ENCODE results near the gene ARMH4. TPM values are rescaled to one million over a fixed set of nuclear protein-coding genes. Genes with fewer than 3 reads are reported as not detected.

The ARMH4 gene
- total RNA-seq, 4 donors from 2014 or later = 5.0 to 8.0 (median 5.8) TPM

DNA sequence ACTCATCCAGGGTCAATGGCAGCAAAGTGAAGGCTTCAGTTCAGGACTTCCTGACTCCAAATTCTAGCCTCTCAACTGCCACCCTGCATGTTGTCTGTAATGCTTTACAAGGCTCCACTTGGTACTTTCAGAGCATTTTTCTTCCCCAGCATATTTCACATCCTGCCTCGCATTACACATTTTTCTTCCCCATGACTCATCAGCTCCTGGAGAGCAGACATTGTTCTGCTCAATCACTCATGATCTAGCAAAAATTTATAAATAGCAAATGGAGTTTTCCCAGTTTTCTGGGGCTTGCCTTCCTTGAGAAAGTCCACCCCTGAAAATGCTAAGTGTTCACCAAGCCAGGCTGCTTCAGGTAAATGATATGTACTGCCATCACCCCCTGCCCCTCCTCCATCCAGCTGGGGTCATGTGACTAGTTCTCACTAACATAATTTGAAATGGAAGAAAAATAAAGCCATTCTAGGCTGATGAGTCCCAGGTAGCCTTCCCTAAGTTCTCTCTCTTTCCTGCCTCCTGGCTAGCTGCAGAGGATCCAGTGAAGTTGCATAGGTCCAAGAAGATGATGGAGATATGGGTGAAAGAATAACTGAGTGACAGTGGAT, 69.4 kb downstream of the ARMH4 start:
- Histone ChIP-seq H3K27me3 (no peaks in the 10 kb centered on the region), H3K4me1 (peaks cover 8 to 34% (median 26%) of the 10 kb centered on the region in 4 donors), H3K36me3 (no peaks in the 10 kb centered on the region), H3K9me3 (no peaks in the 10 kb centered on the region), H3K27ac (replicated peaks in 1 of 4) (peak overlapping the region; percentile 46 to 65 (median 54)), H3K4me3 (no peak overlapping the region)
- intact Hi-C loops (cut with DNase I) = no loop called here
- TF ChIP-seq POLR2AphosphoS5 (IDR thresholded peaks at IDR 0.05) (peak; percentile 10 to 32), EP300 (IDR thresholded peaks at IDR 0.05) (no peak), POLR2A (IDR thresholded peaks at IDR 0.05; ENCODE audit: low read depth) (no peak)
- TF ChIP-seq, protein P1, sequence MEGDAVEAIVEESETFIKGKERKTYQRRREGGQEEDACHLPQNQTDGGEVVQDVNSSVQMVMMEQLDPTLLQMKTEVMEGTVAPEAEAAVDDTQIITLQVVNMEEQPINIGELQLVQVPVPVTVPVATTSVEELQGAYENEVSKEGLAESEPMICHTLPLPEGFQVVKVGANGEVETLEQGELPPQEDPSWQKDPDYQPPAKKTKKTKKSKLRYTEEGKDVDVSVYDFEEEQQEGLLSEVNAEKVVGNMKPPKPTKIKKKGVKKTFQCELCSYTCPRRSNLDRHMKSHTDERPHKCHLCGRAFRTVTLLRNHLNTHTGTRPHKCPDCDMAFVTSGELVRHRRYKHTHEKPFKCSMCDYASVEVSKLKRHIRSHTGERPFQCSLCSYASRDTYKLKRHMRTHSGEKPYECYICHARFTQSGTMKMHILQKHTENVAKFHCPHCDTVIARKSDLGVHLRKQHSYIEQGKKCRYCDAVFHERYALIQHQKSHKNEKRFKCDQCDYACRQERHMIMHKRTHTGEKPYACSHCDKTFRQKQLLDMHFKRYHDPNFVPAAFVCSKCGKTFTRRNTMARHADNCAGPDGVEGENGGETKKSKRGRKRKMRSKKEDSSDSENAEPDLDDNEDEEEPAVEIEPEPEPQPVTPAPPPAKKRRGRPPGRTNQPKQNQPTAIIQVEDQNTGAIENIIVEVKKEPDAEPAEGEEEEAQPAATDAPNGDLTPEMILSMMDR (IDR thresholded peaks at IDR 0.05) = no peak
- no peak for DNase-seq (ENCODE audit: extremely low spot score)
- 0% methylated on average over 1 of the region's 1 CpG for WGBS

DNA sequence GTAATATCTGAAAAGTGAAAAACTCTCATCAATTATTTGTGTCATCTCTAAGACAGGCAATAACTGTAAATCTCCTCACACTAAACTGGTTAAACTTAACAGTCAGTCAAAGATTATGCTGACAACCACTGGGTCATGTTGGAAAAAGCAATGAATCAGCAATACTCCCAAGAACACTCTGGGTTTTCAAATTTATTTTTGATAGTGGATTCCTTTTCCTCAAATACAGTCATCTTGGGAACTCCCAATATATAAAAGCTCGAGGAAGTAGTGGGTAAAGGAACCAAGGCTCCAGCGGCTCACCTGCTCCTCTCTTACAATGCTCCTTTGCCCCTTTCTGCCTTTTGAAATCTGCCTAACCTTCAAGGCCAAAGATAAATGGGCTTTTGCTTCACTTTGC, 70.0 kb downstream of the ARMH4 start:
- Histone ChIP-seq H3K4me3 (no peak overlapping the region), H3K36me3 (no peaks in the 10 kb centered on the region), H3K27ac (replicated peaks in 1 of 4) (peak overlapping the region; percentile 46 to 65 (median 54)), H3K27me3 (no peaks in the 10 kb centered on the region), H3K4me1 (peaks cover 11 to 38% (median 30%) of the 10 kb centered on the region in 4 donors), H3K9me3 (no peaks in the 10 kb centered on the region)
- intact Hi-C loops (cut with DNase I) = no loop called here
- WGBS = 81% methylated on average over 2 of the region's 2 CpGs
- TF ChIP-seq POLR2A (IDR thresholded peaks at IDR 0.05; ENCODE audit: low read depth) (no peak), EP300 (IDR thresholded peaks at IDR 0.05) (no peak), POLR2AphosphoS5 (IDR thresholded peaks at IDR 0.05) (no peak)
- TF ChIP-seq, protein P1 (IDR thresholded peaks at IDR 0.05) = no peak
- no peak for DNase-seq (ENCODE audit: extremely low spot score)

DNA sequence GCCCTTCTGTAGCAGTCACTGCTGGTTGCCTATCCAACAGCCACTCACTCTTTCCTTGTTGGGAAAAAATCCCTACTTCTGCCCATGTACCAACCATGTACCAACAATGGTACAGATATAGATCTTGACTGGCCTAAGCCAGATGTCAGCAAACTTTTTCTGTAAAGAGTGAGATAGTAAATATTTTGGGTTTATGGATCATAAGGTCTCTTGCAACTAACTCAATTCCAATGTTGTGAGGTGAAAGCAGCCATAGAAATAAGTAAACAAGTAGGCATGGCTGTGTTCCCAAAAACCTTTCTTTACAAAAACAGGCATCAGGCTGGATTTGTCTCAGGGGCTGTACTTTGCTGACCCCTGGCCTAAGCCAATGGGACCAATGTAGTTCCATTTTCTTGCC, 73.5 kb downstream of the ARMH4 start:
- intact Hi-C loops (cut with DNase I) = no loop called here
- Histone ChIP-seq H3K4me3 (no peak overlapping the region), H3K36me3 (no peaks in the 10 kb centered on the region), H3K27me3 (no peaks in the 10 kb centered on the region), H3K9me3 (no peaks in the 10 kb centered on the region), H3K27ac (replicated peaks in 1 of 4) (peak overlapping the region; percentile 50 to 62 (median 60)), H3K4me1 (peaks cover 11 to 38% (median 30%) of the 10 kb centered on the region in 4 donors)
- no peak for TF ChIP-seq POLR2AphosphoS5 (IDR thresholded peaks at IDR 0.05)
- TF ChIP-seq EP300 (IDR thresholded peaks at IDR 0.05) = no peak
- TF ChIP-seq, protein P1 (IDR thresholded peaks at IDR 0.05) = no peak
- no peak for TF ChIP-seq POLR2A (IDR thresholded peaks at IDR 0.05; ENCODE audit: low read depth)
- DNase-seq (ENCODE audit: extremely low spot score) = no peak

DNA sequence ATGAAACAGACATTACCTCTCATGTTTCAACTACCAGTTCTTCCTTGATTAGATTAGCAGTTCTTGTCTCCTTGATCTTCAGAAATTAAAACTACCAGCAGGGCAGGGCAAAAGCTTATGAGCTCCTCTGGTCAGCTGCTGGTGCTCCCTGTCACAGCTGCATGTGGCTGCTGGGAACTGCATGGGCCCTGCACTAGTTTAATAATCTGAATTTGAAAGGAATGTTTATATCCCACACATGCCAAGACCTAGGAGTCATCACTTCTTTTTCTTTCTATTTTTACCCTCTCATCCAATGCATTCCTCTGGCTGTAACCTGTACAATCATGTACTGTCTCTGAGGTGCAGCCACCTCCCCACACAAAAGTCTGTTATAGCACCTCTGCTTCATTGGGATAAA, 73.9 kb downstream of the ARMH4 start:
- Histone ChIP-seq H3K9me3 (no peaks in the 10 kb centered on the region), H3K4me1 (peaks cover 11 to 35% (median 29%) of the 10 kb centered on the region in 4 donors), H3K27ac (replicated peaks in 1 of 4) (peak overlapping the region; percentile 50 to 62 (median 60)), H3K4me3 (no peak overlapping the region), H3K27me3 (no peaks in the 10 kb centered on the region), H3K36me3 (no peaks in the 10 kb centered on the region)
- no peak for DNase-seq (ENCODE audit: extremely low spot score)
- peak; percentile 41 to 55 for TF ChIP-seq POLR2AphosphoS5 (IDR thresholded peaks at IDR 0.05)
- TF ChIP-seq POLR2A (IDR thresholded peaks at IDR 0.05; ENCODE audit: low read depth) = no peak
- no peak for TF ChIP-seq EP300 (IDR thresholded peaks at IDR 0.05)
- TF ChIP-seq, protein P1 (IDR thresholded peaks at IDR 0.05) = no peak
- intact Hi-C loops (cut with DNase I) = no loop called here

DNA sequence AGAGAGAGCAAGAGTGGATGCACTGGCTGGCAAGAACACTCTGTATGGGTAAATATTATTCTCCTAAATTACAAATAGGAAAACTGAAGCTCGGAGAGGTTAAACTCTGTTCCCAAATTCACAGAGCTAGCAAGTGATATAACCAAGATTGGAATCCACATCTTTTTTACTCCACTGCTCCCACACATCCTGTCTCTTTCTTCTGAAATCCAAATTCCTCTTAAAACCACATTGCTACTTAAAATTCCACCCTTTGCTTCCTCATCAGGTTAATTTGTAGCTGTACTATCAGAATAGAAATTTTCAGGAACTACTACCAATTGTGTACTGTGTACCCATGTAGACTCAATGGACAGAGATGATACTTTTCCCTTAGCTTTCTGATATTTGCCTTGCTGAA, 74.4 kb downstream of the ARMH4 start:
- 42% methylated on average over 1 of the region's 1 CpG for whole genome bisulfite sequencing
- intact Hi-C loops (cut with DNase I) = no loop called here
- TF ChIP-seq POLR2A (IDR thresholded peaks at IDR 0.05; ENCODE audit: low read depth) = no peak
- TF ChIP-seq, protein P1 (IDR thresholded peaks at IDR 0.05) = no peak
- TF ChIP-seq EP300 (IDR thresholded peaks at IDR 0.05) = no peak
- TF ChIP-seq POLR2AphosphoS5 (IDR thresholded peaks at IDR 0.05) = no peak
- Histone ChIP-seq H3K9me3 (no peaks in the 10 kb centered on the region), H3K27ac (replicated peaks in 1 of 4) (peak overlapping the region; percentile 50 to 62 (median 60)), H3K36me3 (no peaks in the 10 kb centered on the region), H3K27me3 (no peaks in the 10 kb centered on the region), H3K4me1 (peaks cover 11 to 32% (median 25%) of the 10 kb centered on the region in 4 donors), H3K4me3 (no peak overlapping the region)
- no peak for DNase-seq (ENCODE audit: extremely low spot score)

Data from esophagus muscularis mucosa (tissue), 4 donors.